AG04450 (cell line): ENCODE data around the gene DCPS. TPM values are rescaled to one million over a fixed set of nuclear protein-coding genes. Genes with fewer than 3 reads are reported as not detected.
A peak's percentile ranks its signal among the peaks of the same experiment; 100 is the strongest.

Source experiments
- CTCF ChIA-PET: fragments of 300-600, 350-600 bp; formaldehyde crosslinking; extraction: SDS; loops from one replicate; lab custom pipeline; 2022; ENCODE audit warnings: antibody characterized with exemption, inconsistent platforms; lab: Charles Lee
- POLR2A ChIA-PET: fragments of 350-600 bp; formaldehyde crosslinking; extraction: SDS; loops from one replicate; lab custom pipeline; 2021; ENCODE audit warnings: antibody characterized with exemption, inconsistent platforms; lab: Yijun Ruan, JAX
- DNase-seq: peaks from one replicate; pipeline ENCODE4 v3.0.0-alpha.2; 2011; ENCODE audit warnings: low read depth, low spot score
- H3K27ac ChIP-seq: one replicate; pipeline ENCODE4 v1.5.1; 2012; ENCODE audit warnings: low read depth, low read length, control low read depth
- H3K27me3 ChIP-seq: one replicate; pipeline ENCODE4 v1.6.0; 2012; ENCODE audit warnings: low read length; ENCODE audit not compliant: control insufficient read depth, insufficient read depth
- H3K4me3 ChIP-seq: 2 replicates; pipeline ENCODE4 v1.5.1; 2011; ENCODE audit warnings: mild to moderate bottlenecking, low read depth, low read length, control low read depth
- H3K9me3 ChIP-seq: 2 replicates; pipeline ENCODE4 v1.5.1; 2012; ENCODE audit warnings: low read length; ENCODE audit not compliant: control insufficient read depth, insufficient read depth
- CTCF ChIP-seq: IDR thresholded peaks from 2 replicates; pipeline ENCODE4 v1.5.1; 2011; ENCODE audit warnings: low read depth, low read length, control low read depth, inconsistent platforms
- polyA plus RNA-seq: library from polyadenylated mRNA; depleted of rRNA; stranded (reverse); fragments of >200 nt; gene quantifications from 2 replicates; pipeline ENCODE4 v1.2.3, GENCODE V29; 2011

The DCPS gene
- polyA plus RNA-seq, 1 experiment: 20.4 TPM

- no peak overlapping the region for H3K27ac ChIP-seq
- no peak for TF ChIP-seq CTCF
- CTCF ChIA-PET: interaction anchor here (8.2 kb wide), 1 partner anchor 167 kb away, joined by 163 read pairs; no protein-coding TSS in a partner anchor
These were observed 10.0 kb downstream of the DCPS start for GRCh38 chr11:126313826-126314225.

GRCh38 chr11:126317432-126317755 lies 13.5 kb downstream of the DCPS start:
- Histone ChIP-seq H3K27ac (peak overlapping the region; percentile 99), H3K9me3 (no peaks in the 10 kb centered on the region), H3K27me3 (no peaks in the 10 kb centered on the region), H3K4me3 (no peak overlapping the region)
- no peak for TF ChIP-seq CTCF
- no peak for DNase-seq
- CTCF ChIA-PET: interaction anchor here (2.0 to 2.5 kb wide), 2 partner anchors 124 to 163 kb away, joined by 10 to 20 read pairs; no protein-coding TSS in a partner anchor
- POLR2A ChIA-PET: interaction anchor here (0.7 to 2.3 kb wide), 5 partner anchors 14 to 166 kb away, joined by 3 to 16 read pairs (median 3); partner anchors contain the start of genes DCPS and ST3GAL4

More at GRCh38 chr11:126313826-126314225, 10.0 kb downstream of the DCPS start:
- no peaks in the 10 kb centered on the region for H3K27me3 ChIP-seq
- no peaks in the 10 kb centered on the region for H3K9me3 ChIP-seq
- no peak for DNase-seq
- H3K4me3 ChIP-seq: no peak overlapping the region
- POLR2A ChIA-PET: no interaction called here

GRCh38 chr11:126317756-126318573 lies 14.1 kb downstream of the DCPS start:
- Histone ChIP-seq H3K4me3 (peak overlapping the region; percentile 49), H3K27ac (peak overlapping the region; percentile 99), H3K27me3 (no peaks in the 10 kb centered on the region), H3K9me3 (no peaks in the 10 kb centered on the region)
- no peak for DNase-seq
- CTCF ChIA-PET: interaction anchor here (0.9 to 2.7 kb wide), 5 partner anchors 8 to 163 kb away, joined by 3 to 25 read pairs (median 10); partner anchors contain the start of gene DCPS
- TF ChIP-seq CTCF: no peak
- POLR2A ChIA-PET: interaction anchor here (0.7 to 2.3 kb wide), 7 partner anchors 12 to 166 kb away, joined by 3 to 16 read pairs (median 3); partner anchors contain the start of genes DCPS and ST3GAL4

- no peak for TF ChIP-seq CTCF
- Histone ChIP-seq H3K27ac (peak overlapping the region; percentile 99), H3K4me3 (peak overlapping the region; percentile 49), H3K9me3 (no peaks in the 10 kb centered on the region), H3K27me3 (no peaks in the 10 kb centered on the region)
- DNase-seq: peak; percentile 88
- ChIA-PET POLR2A (interaction anchor here (1.0 to 2.3 kb wide), 7 partner anchors 12 to 162 kb away, joined by 3 to 16 read pairs (median 5); partner anchors contain the start of genes DCPS and ST3GAL4), CTCF (interaction anchor here (0.9 to 2.7 kb wide), 7 partner anchors 9 to 162 kb away, joined by 3 to 25 read pairs (median 4); partner anchors contain the start of gene DCPS)
These were observed 14.9 kb downstream of the DCPS start for GRCh38 chr11:126318574-126319373.
